OCI-LY1 (cell line): ENCODE measurements around the gene TTC28.

Experiments
- H2AFZ ChIP-seq: fragments of 200-600 bp; sonication (generic), shearing (Covaris generic); 2 replicates; pipeline ENCODE4 v1.6.0; 2014; ENCODE audit warnings: antibody characterized with exemption, mild to moderate bottlenecking, low read length
- H3F3A ChIP-seq: fragments of 200-600 bp; sonication (generic), shearing (Covaris generic); 2 replicates; pipeline ENCODE4 v1.6.0; 2014; ENCODE audit warnings: mild to moderate bottlenecking, antibody characterized with exemption, low read length, moderate library complexity; ENCODE audit not compliant: insufficient read depth
- H3K27ac ChIP-seq: fragments of 200-600 bp; sonication (generic); 2 replicates; pipeline ENCODE4 v1.5.1; 2014; ENCODE audit warnings: low read length, mixed run types, mild to moderate bottlenecking, low read depth; ENCODE audit not compliant: poor library complexity, severe bottlenecking
- H3K27me3 ChIP-seq: fragments of 200-600 bp; sonication (generic); 2 replicates; pipeline ENCODE4 v1.6.0; 2014; ENCODE audit warnings: antibody characterized with exemption, mild to moderate bottlenecking, low read length, moderate library complexity; ENCODE audit not compliant: insufficient read depth
- H3K36me3 ChIP-seq: fragments of 200-600 bp; sonication (generic); 2 replicates; pipeline ENCODE4 v1.6.1; 2014; ENCODE audit warnings: mild to moderate bottlenecking, antibody characterized with exemption, low read length, moderate library complexity, mixed read lengths; ENCODE audit not compliant: insufficient read depth
- H3K4me1 ChIP-seq: fragments of 200-600 bp; sonication (generic); 2 replicates; pipeline ENCODE4 v1.5.1; 2014; ENCODE audit warnings: mild to moderate bottlenecking, low read length, moderate library complexity; ENCODE audit not compliant: insufficient read depth, severe bottlenecking
- H3K4me2 ChIP-seq: fragments of 200-600 bp; sonication (generic), shearing (Covaris generic); 2 replicates; pipeline ENCODE4 v1.6.1; 2014; ENCODE audit warnings: low read length
- H3K4me3 ChIP-seq: fragments of 200-600 bp; sonication (generic); 2 replicates; pipeline ENCODE4 v1.5.1; 2014; ENCODE audit warnings: low read length, low read depth, mild to moderate bottlenecking, mixed read lengths; ENCODE audit not compliant: poor library complexity, severe bottlenecking
- H3K79me2 ChIP-seq: fragments of 200-600 bp; shearing (Covaris generic); 2 replicates; pipeline ENCODE4 v1.6.1; 2016; ENCODE audit warnings: mixed run types, low read length, mixed read lengths; ENCODE audit not compliant: insufficient read depth
- H3K9ac ChIP-seq: fragments of 200-600 bp; sonication (generic), shearing (Covaris generic); 2 replicates; pipeline ENCODE4 v1.6.1; 2014; ENCODE audit warnings: mild to moderate bottlenecking, low read length, mixed read lengths
- H3K9me2 ChIP-seq: fragments of 200-600 bp; sonication (generic), shearing (Covaris generic); 2 replicates; pipeline ENCODE4 v1.6.1; 2014; ENCODE audit warnings: low read depth, mild to moderate bottlenecking, low read length, mixed read lengths
- H3K9me3 ChIP-seq: fragments of 200-600 bp; shearing (Covaris generic); 2 replicates; pipeline ENCODE4 v1.6.1; 2014; ENCODE audit warnings: low read length, mixed read lengths
- H4K20me1 ChIP-seq: fragments of 200-600 bp; sonication (generic), shearing (Covaris generic); 2 replicates; pipeline ENCODE4 v1.6.0; 2016; ENCODE audit warnings: mild to moderate bottlenecking, low read length; ENCODE audit not compliant: insufficient read depth
- EZH2 ChIP-seq: fragments of 200-600 bp; sonication (generic), shearing (Covaris generic); IDR thresholded peaks from 2 replicates; pipeline ENCODE4 v1.8.0; 2017; ENCODE audit warnings: borderline replicate concordance, mixed run types, mild to moderate bottlenecking, antibody characterized with exemption, low read length, moderate library complexity, mixed read lengths
- TF ChIP-seq, protein P1 (sequence below): fragments of 200-600 bp; sonication (generic), shearing (Covaris generic); IDR thresholded peaks from 2 replicates; pipeline ENCODE4 v1.5.1; 2017; ENCODE audit warnings: mild to moderate bottlenecking, antibody characterized with exemption, low read length, moderate library complexity, mixed read lengths

TTC28 gene

DNA sequence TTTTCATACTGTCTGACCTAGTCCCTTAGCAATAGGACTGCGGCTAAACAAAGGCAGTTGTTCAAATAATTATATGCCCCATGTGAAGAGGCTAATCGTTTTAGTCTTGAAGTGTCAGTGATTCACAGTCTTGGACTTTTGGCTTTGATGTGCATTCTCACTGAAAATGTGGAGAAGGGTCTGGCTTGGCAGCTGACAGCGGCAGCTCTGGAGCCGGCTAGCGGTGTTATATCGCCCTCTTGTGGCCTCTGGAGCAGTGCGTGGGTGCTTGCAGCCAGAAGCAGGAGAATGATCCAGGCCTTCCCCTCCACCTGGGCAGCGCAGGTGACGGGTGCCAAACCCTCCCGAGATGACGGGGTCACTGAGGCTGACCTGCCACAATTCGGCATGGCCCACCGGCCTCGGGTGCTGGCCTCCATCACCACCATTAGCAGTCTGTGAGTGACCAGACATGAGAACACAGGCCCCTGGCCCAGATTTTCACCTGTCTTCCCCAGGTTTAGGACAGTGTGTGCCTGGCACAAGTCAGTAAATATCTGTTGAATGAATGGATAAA is 670.3 kb downstream of the TTC28 start:
- H3K4me2 ChIP-seq: no peak overlapping the region
- H3F3A ChIP-seq: no peaks in the 10 kb centered on the region
- no peaks in the 10 kb centered on the region for H4K20me1 ChIP-seq
- H3K27me3 ChIP-seq: no peaks in the 10 kb centered on the region; the same call in 1 of the 2 replicates
- H3K9ac ChIP-seq: no peak overlapping the region
- H3K9me2 ChIP-seq: no peaks in the 10 kb centered on the region
- H3K4me1 ChIP-seq: no peaks in the 10 kb centered on the region
- H3K9me3 ChIP-seq: no peaks in the 10 kb centered on the region
- H3K4me3 ChIP-seq: no peak overlapping the region
- no peaks in the 10 kb centered on the region for H3K79me2 ChIP-seq
- TF ChIP-seq, protein P1, sequence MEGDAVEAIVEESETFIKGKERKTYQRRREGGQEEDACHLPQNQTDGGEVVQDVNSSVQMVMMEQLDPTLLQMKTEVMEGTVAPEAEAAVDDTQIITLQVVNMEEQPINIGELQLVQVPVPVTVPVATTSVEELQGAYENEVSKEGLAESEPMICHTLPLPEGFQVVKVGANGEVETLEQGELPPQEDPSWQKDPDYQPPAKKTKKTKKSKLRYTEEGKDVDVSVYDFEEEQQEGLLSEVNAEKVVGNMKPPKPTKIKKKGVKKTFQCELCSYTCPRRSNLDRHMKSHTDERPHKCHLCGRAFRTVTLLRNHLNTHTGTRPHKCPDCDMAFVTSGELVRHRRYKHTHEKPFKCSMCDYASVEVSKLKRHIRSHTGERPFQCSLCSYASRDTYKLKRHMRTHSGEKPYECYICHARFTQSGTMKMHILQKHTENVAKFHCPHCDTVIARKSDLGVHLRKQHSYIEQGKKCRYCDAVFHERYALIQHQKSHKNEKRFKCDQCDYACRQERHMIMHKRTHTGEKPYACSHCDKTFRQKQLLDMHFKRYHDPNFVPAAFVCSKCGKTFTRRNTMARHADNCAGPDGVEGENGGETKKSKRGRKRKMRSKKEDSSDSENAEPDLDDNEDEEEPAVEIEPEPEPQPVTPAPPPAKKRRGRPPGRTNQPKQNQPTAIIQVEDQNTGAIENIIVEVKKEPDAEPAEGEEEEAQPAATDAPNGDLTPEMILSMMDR: peak; percentile 98
- no peak for TF ChIP-seq EZH2
- no peak overlapping the region for H2AFZ ChIP-seq
- H3K36me3 ChIP-seq: no peaks in the 10 kb centered on the region
- no peak overlapping the region for H3K27ac ChIP-seq

DNA sequence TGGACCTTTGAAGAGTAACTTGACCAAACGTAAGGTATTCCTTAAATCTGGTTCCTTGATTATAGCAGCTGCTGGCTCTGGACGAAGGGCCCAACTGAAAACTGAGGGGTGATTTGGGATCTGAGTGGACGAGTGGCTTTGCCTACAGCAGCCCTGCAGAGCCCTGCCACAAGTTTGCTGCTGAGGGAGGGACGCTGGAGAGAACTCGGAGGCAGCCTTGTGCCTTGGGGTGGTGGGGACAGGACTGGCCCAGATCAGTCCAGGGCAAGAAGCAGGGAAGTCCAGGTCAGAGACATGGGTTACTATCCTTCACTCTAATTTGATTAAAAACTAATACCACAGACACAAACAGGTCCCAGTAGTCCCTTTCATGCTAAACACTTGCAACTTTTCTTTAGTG is 671.0 kb downstream of the TTC28 start:
- Histone ChIP-seq H3K4me1 (no peaks in the 10 kb centered on the region), H3K36me3 (no peaks in the 10 kb centered on the region), H3K9me3 (no peaks in the 10 kb centered on the region), H3K27ac (no peak overlapping the region), H3K27me3 (no peaks in the 10 kb centered on the region), H3F3A (no peaks in the 10 kb centered on the region), H4K20me1 (no peaks in the 10 kb centered on the region), H2AFZ (no peak overlapping the region), H3K4me3 (no peak overlapping the region), H3K79me2 (no peaks in the 10 kb centered on the region), H3K9me2 (no peaks in the 10 kb centered on the region), H3K9ac (no peak overlapping the region), H3K4me2 (no peak overlapping the region)
- no peak for TF ChIP-seq EZH2
- TF ChIP-seq, protein P1: no peak

- Histone ChIP-seq H3K9me2 (no peaks in the 10 kb centered on the region), H3K9me3 (no peaks in the 10 kb centered on the region), H3K4me3 (no peak overlapping the region), H3F3A (no peaks in the 10 kb centered on the region), H3K4me2 (no peak overlapping the region), H4K20me1 (no peaks in the 10 kb centered on the region), H2AFZ (no peak overlapping the region), H3K36me3 (no peaks in the 10 kb centered on the region), H3K27ac (no peak overlapping the region), H3K9ac (no peak overlapping the region), H3K4me1 (no peaks in the 10 kb centered on the region), H3K79me2 (no peaks in the 10 kb centered on the region), H3K27me3 (no peaks in the 10 kb centered on the region)
- TF ChIP-seq, protein P1: no peak
- TF ChIP-seq EZH2: no peak
Observed at GRCh38 chr22:28008056-28008455, 671.6 kb downstream of the TTC28 start.
